ENCODE measurements around the gene ZNF184. TPM values are rescaled to one million over a fixed set of nuclear protein-coding genes. Genes with fewer than 3 reads are reported as not detected.

ZNF184 gene
- total and polyA plus RNA-seq, 9 of the 15 experiments (the other 6 are each of a cell fraction or from before 2014, with no cell fraction given): 7.6 to 22.2 (median 12.8) TPM

GRCh38 chr6:27422651-27423332, 50.1 kb downstream of the ZNF184 start:
- Histone ChIP-seq H3K4me2 (ENCODE audit: insufficient read depth, low read length) (no peak overlapping the region), H3K27me3 (ENCODE audit: control insufficient read depth in 2 of 2, insufficient read depth in 2 of 2, low read length in 2 of 2) (no peaks in the 10 kb centered on the region; a peak in 1 of 5 replicates), H2AFZ (ENCODE audit: low read depth, low read length) (no peak overlapping the region; the same call in 1 of the 2 replicates), H3K9me3 (replicated peaks; ENCODE audit: control insufficient read depth, insufficient read depth, low read depth, low read length) (no peaks in the 10 kb centered on the region; the same call in 1 of the 2 replicates), H3K4me1 (replicated peaks in 1 of 2; ENCODE audit: control insufficient read depth in 2 of 2, insufficient read depth in 2 of 2, low read length in 2 of 2) (no peaks in the 10 kb centered on the region), H4K20me1 (replicated peaks; ENCODE audit: control insufficient read depth, insufficient read depth, low read length) (no peaks in the 10 kb centered on the region), H3K36me3 (ENCODE audit: control insufficient read depth, insufficient read depth, low read length) (no peaks in the 10 kb centered on the region), H3K9ac (ENCODE audit: insufficient read depth in 1 of 2, low read depth in 2 of 2, low read length in 2 of 2) (no peak overlapping the region), H3K9me1 (ENCODE audit: control insufficient read depth, insufficient read depth, low read length) (no peaks in the 10 kb centered on the region), H3K27ac (ENCODE audit: extremely low read depth, low read depth, low read length) (no peak overlapping the region), H3K4me3 (no peak overlapping the region), H3K79me2 (ENCODE audit: control insufficient read depth, insufficient read depth, low read length) (no peaks in the 10 kb centered on the region)
- ChIA-PET POLR2A (interaction anchor here (1.4 kb wide), 1 partner anchor 15 kb away, joined by 3 read pairs; no protein-coding TSS in a partner anchor), CTCF (ENCODE audit: low intra/inter-chr PET ratio) (interaction anchor here (0.5 kb wide), 1 partner anchor 51 kb away, joined by 6 read pairs; no protein-coding TSS in a partner anchor)
- BruUV-seq (replicated peaks): no TSS peak
- FAIRE-seq: no peak
- ATAC-seq: no peak
- in situ Hi-C loops (cut with MboI): no loop called here
- 59% methylated on average over 32 of the region's 32 CpGs for WGBS (ENCODE audit: insufficient coverage, low coverage, missing lambda C conversion rate)
- intact Hi-C loops (cut with micrococcal nuclease): no loop called here
- no peak for DNase-seq (ENCODE audit: extremely low read depth in 1 of 4, low spot score in 3 of 4)
- TF ChIP-seq PHF20 (IDR thresholded peaks at IDR 0.05; ENCODE audit: partially characterized antibody) (no peak), ZNF224 (CRISPR knock-in tag; IDR thresholded peaks at IDR 0.05) (no peak), FOS (IDR thresholded peaks at IDR 0.05; ENCODE audit: extremely low read depth, insufficient read length) (no peak), XRCC5 (IDR thresholded peaks at IDR 0.05; ENCODE audit: low read depth, low read length) (no peak), MXD1 (CRISPR knock-in tag; IDR thresholded peaks at IDR 0.05; ENCODE audit: borderline replicate concordance, poor library complexity, severe bottlenecking) (no peak), ZKSCAN3 (CRISPR knock-in tag; IDR thresholded peaks at IDR 0.05) (no peak), SOX6 (IDR thresholded peaks at IDR 0.05) (no peak), STAT5B (CRISPR knock-in tag; IDR thresholded peaks at IDR 0.05) (no peak), MECOM (CRISPR knock-in tag; IDR thresholded peaks at IDR 0.05) (no peak), CREM (IDR thresholded peaks at IDR 0.05; ENCODE audit: low read depth) (no peak), FOXJ3 (CRISPR knock-in tag; IDR thresholded peaks at IDR 0.05) (no peak), SLC30A9 (CRISPR knock-in tag; IDR thresholded peaks at IDR 0.05) (no peak), ARID1B (IDR thresholded peaks at IDR 0.05) (no peak), NCOA1 (IDR thresholded peaks at IDR 0.05; ENCODE audit: low read depth) (no peak), ETV5 (CRISPR knock-in tag; IDR thresholded peaks at IDR 0.05; ENCODE audit: low read depth) (no peak), CHD1 (IDR thresholded peaks at IDR 0.05; ENCODE audit: low read length) (no peak), ZNF76 (CRISPR knock-in tag; IDR thresholded peaks at IDR 0.05; ENCODE audit: borderline replicate concordance) (no peak), PPARD (CRISPR knock-in tag; IDR thresholded peaks at IDR 0.05) (no peak), ZBTB33 (CRISPR knock-in tag; IDR thresholded peaks at IDR 0.05) (peak; percentile 97), RBM15 (IDR thresholded peaks at IDR 0.05; ENCODE audit: insufficient read depth, low read length) (no peak), ZNF133 (CRISPR knock-in tag; IDR thresholded peaks at IDR 0.05) (no peak), SAFB (IDR thresholded peaks at IDR 0.05; ENCODE audit: borderline replicate concordance, low read depth, low read length) (no peak), PHTF2 (CRISPR knock-in tag; IDR thresholded peaks at IDR 0.05) (no peak), ZNF79 (CRISPR knock-in tag; IDR thresholded peaks at IDR 0.05; ENCODE audit: low read depth) (no peak)

All from K562 (cell line).